CD4-positive, CD25-positive, alpha-beta regulatory T cell (primary cell): Measurements from ENCODE around the gene BRD3. TPM values are rescaled to one million over a fixed set of nuclear protein-coding genes. Genes with fewer than 3 reads are reported as not detected.

Source experiments
- ATAC-seq, 2 donors: fragments of 150-1000 bp; cut with Tn5 transposase; one replicate each; pipeline ENCODE4 v1.10.0; 2021; ENCODE audit warnings: low read depth in 2 of 2, moderate number of reproducible peaks in 2 of 2, moderate library complexity in 1 of 2
- DNase-seq, 3 donors: peaks; one replicate each; pipeline versions ENCODE4 v3.0.0 to v3.0.0-alpha.2; 2012 to 2022; ENCODE audit warnings: mixed read lengths in 1 of 3
- H3K27ac ChIP-seq: one replicate; pipeline ENCODE4 v1.7.0; 2013; ENCODE audit warnings: mild to moderate bottlenecking, low read length; ENCODE audit not compliant: insufficient read depth, poor library complexity, severe bottlenecking
- H3K27me3 ChIP-seq: one replicate; pipeline ENCODE4 v1.7.0; 2013; ENCODE audit warnings: low read length; ENCODE audit not compliant: control insufficient read depth, insufficient read depth
- H3K36me3 ChIP-seq: one replicate; pipeline ENCODE4 v1.7.0; 2013; ENCODE audit warnings: mild to moderate bottlenecking, low read length, moderate library complexity; ENCODE audit not compliant: control insufficient read depth, insufficient read depth
- H3K4me1 ChIP-seq: 2 replicates; pipeline ENCODE4 v1.7.0; 2013; ENCODE audit warnings: mild to moderate bottlenecking, low read length; ENCODE audit not compliant: insufficient read depth, control insufficient read depth, poor library complexity, severe bottlenecking
- H3K4me3 ChIP-seq: one replicate; pipeline ENCODE4 v1.7.0; 2013; ENCODE audit warnings: low read depth, mild to moderate bottlenecking, low read length, moderate library complexity
- H3K9me3 ChIP-seq, 2 experiments: 1 replicate in 1 of 2; 2 replicates in 1 of 2; pipeline ENCODE4 v1.7.0; 2013; ENCODE audit warnings: low read length in 2 of 2, mild to moderate bottlenecking in 1 of 2, moderate library complexity in 1 of 2; ENCODE audit not compliant: control insufficient read depth in 2 of 2
- H3K27ac Mint-ChIP-seq, 3 donors: one replicate each; pipeline ENCODE4 v1.8.0; 2020 to 2022; ENCODE audit warnings: mild to moderate bottlenecking in 3 of 3, mixed read lengths in 3 of 3, moderate library complexity in 2 of 3
- H3K27me3 Mint-ChIP-seq: one replicate; pipeline ENCODE4 v1.8.0; 2022; ENCODE audit warnings: mild to moderate bottlenecking, mixed read lengths
- H3K36me3 Mint-ChIP-seq: one replicate; pipeline ENCODE4 v1.8.0; 2020; ENCODE audit warnings: mixed read lengths
- H3K4me1 Mint-ChIP-seq, 4 donors: one replicate each; pipeline ENCODE4 v1.8.0; 2020 to 2022; ENCODE audit warnings: mixed read lengths in 4 of 4, mild to moderate bottlenecking in 1 of 4
- H3K4me3 Mint-ChIP-seq, 4 donors: one replicate each; pipeline ENCODE4 v1.8.0; 2020 to 2022; ENCODE audit warnings: mild to moderate bottlenecking in 4 of 4, mixed read lengths in 4 of 4, moderate library complexity in 3 of 4
- H3K9me3 Mint-ChIP-seq, 7 donors: one replicate each; pipeline ENCODE4 v1.8.0; 2020 to 2022; ENCODE audit warnings: mixed read lengths in 7 of 7, mild to moderate bottlenecking in 3 of 7, moderate library complexity in 2 of 7
- polyA plus RNA-seq, 4 donors: library from polyadenylated mRNA; unstranded; fragments of 300-500 nt; fragmentation: Illumina TruSeq; gene quantifications; one replicate each; pipeline ENCODE4 v1.2.3, GENCODE V29; 2021
- total RNA-seq: library from RNA; stranded (reverse); gene quantifications from one replicate; pipeline ENCODE4 v1.2.3, GENCODE V29; 2022

BRD3 gene
- total and polyA plus RNA-seq, 5 donors from 2014 or later = 10.4 to 39.3 (median 13.1) TPM

GRCh38 chr9:134037641-134038040 lies 30.2 kb downstream of the BRD3 start:
- H3K36me3 ChIP-seq = peaks cover 54% of the 10 kb centered on the region
- no peak overlapping the region for H3K4me3 ChIP-seq
- peaks cover 7 to 8% of the 10 kb centered on the region in 2 experiments for H3K9me3 ChIP-seq
- no peak overlapping the region for H3K27ac Mint-ChIP-seq
- H3K27ac ChIP-seq = no peak overlapping the region
- no peaks in the 10 kb centered on the region for H3K27me3 ChIP-seq
- H3K4me1 ChIP-seq = no peaks in the 10 kb centered on the region
- ATAC-seq (no peak), DNase-seq (no peak)
- no peaks in the 10 kb centered on the region for H3K4me1 Mint-ChIP-seq
- peaks cover 0 to 12% (median 2%) of the 10 kb centered on the region in 7 donors for H3K9me3 Mint-ChIP-seq
- H3K27me3 Mint-ChIP-seq = no peaks in the 10 kb centered on the region
- H3K4me3 Mint-ChIP-seq = no peak overlapping the region
- peaks cover 57% of the 10 kb centered on the region for H3K36me3 Mint-ChIP-seq

DNA sequence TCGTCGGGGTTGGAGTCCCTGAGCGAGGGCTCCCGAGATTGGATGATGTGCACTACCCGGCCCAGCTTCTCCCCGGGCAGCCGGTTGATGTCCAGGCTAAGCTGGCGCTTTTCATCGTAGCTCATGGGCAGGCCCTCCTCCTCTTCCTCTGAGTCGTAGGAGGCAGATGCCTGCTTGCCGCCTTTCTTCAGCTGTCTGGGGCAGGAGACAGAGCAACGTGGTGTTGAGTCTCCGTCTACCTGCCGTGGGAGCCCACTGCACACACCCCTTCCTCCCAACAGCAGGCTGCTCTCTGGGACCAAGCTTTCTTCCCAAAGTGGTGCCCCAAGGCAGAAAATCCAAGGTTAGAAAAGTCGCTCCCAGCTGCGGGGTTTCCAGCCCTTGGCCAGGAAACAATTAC lies 31.7 kb downstream of the BRD3 start:
- H3K4me3 Mint-ChIP-seq = no peak overlapping the region
- H3K36me3 Mint-ChIP-seq = peaks cover 57% of the 10 kb centered on the region
- DNase-seq = no peak
- Histone ChIP-seq H3K36me3 (peaks cover 55% of the 10 kb centered on the region), H3K27me3 (no peaks in the 10 kb centered on the region), H3K4me1 (no peaks in the 10 kb centered on the region), H3K27ac (no peak overlapping the region), H3K4me3 (no peak overlapping the region), H3K9me3 (peaks cover 7 to 8% of the 10 kb centered on the region in 2 experiments)
- no peaks in the 10 kb centered on the region for H3K27me3 Mint-ChIP-seq
- peak overlapping the region in 1 of 3 donors; percentile 91 for H3K27ac Mint-ChIP-seq
- ATAC-seq = no peak
- H3K9me3 Mint-ChIP-seq = peaks cover 0 to 12% (median 2%) of the 10 kb centered on the region in 7 donors
- H3K4me1 Mint-ChIP-seq = no peaks in the 10 kb centered on the region

DNA sequence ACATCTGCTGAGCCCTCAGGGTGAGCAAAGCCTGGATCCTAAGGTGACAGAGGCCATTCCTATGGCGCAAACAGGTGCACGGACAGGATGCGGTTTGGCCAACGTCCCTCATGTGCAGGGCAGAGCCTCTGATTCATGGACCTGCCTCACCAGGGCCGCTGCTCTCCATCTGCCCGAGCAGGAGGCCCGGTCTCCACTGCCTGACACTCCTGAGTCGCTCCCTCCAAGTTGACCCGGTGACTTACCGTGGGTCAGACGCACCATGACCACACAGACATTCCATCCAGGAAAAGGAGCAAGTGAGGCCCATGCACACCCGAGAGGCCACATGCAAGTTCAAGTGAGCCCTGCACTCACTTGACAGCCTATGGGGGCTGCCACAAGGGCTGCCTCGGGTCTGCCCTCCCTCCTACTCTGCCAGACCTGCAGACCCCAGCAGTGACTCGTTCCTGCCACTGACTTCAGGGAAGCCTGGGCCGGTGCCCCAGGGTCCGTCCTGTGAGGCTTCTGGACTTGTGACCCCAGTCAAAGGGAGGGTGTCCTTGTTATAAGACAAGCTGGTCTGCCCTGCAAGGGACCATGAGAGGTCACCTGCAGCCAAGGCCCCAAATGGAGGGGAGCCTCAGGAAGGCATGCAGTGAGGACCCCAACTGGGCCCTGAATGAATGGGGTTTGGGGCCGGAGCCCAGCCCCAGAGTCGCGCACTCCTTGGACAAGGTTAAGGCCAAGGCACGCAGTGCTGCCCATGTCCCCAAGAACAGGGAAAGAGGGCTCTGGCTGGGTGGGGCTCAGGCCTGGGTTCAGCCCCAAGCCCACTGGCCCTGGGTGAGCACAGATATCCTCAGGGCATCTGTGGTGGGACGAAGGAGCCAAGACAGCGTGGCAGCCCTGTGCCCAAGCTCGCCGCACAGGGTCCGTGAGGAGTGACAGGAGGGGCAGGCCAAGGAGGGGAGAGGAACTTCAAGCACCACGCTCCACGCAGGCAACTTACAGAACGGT lies 32.5 kb downstream of the BRD3 start:
- H3K27me3 ChIP-seq = no peaks in the 10 kb centered on the region
- H3K4me1 Mint-ChIP-seq = no peaks in the 10 kb centered on the region
- H3K27ac Mint-ChIP-seq = no peak overlapping the region
- peaks cover 0 to 12% (median 2%) of the 10 kb centered on the region in 7 donors for H3K9me3 Mint-ChIP-seq
- no peak overlapping the region for H3K4me3 Mint-ChIP-seq
- peaks cover 7 to 8% of the 10 kb centered on the region in 2 experiments for H3K9me3 ChIP-seq
- ATAC-seq (no peak), DNase-seq (no peak)
- H3K4me1 ChIP-seq = no peaks in the 10 kb centered on the region
- peaks cover 48% of the 10 kb centered on the region for H3K36me3 ChIP-seq
- H3K4me3 ChIP-seq = no peak overlapping the region
- H3K27ac ChIP-seq = no peak overlapping the region
- H3K36me3 Mint-ChIP-seq = peaks cover 50% of the 10 kb centered on the region
- no peaks in the 10 kb centered on the region for H3K27me3 Mint-ChIP-seq

GRCh38 chr9:134034215-134035040 lies 33.4 kb downstream of the BRD3 start:
- H3K4me3 ChIP-seq = no peak overlapping the region
- H3K9me3 Mint-ChIP-seq = peaks cover 0 to 11% (median 2%) of the 10 kb centered on the region in 7 donors
- DNase-seq (no peak), ATAC-seq (no peak)
- H3K4me1 ChIP-seq = no peaks in the 10 kb centered on the region
- H3K27me3 ChIP-seq = no peaks in the 10 kb centered on the region
- H3K27ac Mint-ChIP-seq = no peak overlapping the region
- no peak overlapping the region for H3K4me3 Mint-ChIP-seq
- H3K4me1 Mint-ChIP-seq = no peaks in the 10 kb centered on the region
- H3K36me3 ChIP-seq = peaks cover 42% of the 10 kb centered on the region
- H3K27me3 Mint-ChIP-seq = no peaks in the 10 kb centered on the region
- peaks cover 41% of the 10 kb centered on the region for H3K36me3 Mint-ChIP-seq
- H3K27ac ChIP-seq = no peak overlapping the region
- H3K9me3 ChIP-seq = peaks cover 7 to 8% of the 10 kb centered on the region in 2 experiments

GRCh38 chr9:134033516-134034214 lies 34.2 kb downstream of the BRD3 start:
- DNase-seq (no peak), ATAC-seq (no peak)
- Histone ChIP-seq H3K9me3 (peaks cover 3 to 7% of the 10 kb centered on the region in 2 experiments), H3K27me3 (no peaks in the 10 kb centered on the region), H3K4me3 (no peak overlapping the region), H3K36me3 (peaks cover 37% of the 10 kb centered on the region), H3K27ac (no peak overlapping the region), H3K4me1 (no peaks in the 10 kb centered on the region)
- H3K4me1 Mint-ChIP-seq = no peaks in the 10 kb centered on the region
- H3K9me3 Mint-ChIP-seq = peaks cover 0 to 4% (median 1%) of the 10 kb centered on the region in 7 donors
- no peak overlapping the region for H3K4me3 Mint-ChIP-seq
- H3K27me3 Mint-ChIP-seq = no peaks in the 10 kb centered on the region
- peak overlapping the region in 1 of 3 donors; percentile 38 for H3K27ac Mint-ChIP-seq
- peaks cover 33% of the 10 kb centered on the region for H3K36me3 Mint-ChIP-seq

DNA sequence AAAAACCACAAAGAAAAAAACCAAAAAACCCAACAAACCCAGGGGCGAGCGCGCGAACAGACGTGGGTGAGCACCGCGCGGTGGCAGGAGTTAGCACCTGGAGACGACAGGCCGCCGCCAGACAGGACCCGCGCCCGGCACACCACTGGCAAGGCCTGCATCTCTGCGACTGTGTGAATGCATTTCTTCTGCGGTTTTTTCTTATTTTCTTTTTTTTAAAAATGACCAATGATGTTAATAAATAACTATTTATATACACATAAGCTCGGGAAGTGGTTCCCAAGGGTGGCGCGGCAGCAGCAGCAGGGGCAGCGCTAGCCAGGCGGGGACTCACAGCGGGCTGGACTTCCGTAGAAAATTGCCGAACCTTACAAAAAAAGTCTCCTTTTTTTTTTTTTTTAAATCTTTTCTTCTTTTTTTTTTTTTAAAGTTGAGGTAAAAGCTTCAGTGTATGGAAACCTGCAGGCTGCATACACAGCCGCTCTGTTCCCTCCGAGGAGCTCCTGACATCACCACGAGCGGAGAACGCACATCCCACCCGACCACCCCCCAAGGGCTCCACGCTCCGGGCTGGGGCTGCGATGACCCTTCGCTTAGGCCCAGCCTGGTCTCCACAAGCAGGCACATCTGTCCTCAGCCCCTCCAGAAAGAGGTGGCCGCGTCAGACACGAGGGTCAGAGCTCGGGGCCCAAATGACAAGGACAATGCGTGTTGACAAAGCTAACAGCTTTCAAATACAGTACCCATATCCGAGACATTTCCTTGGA lies 35.2 kb downstream of the BRD3 start:
- peak overlapping the region in 1 of 3 donors; percentile 58 for H3K27ac Mint-ChIP-seq
- Histone ChIP-seq H3K9me3 (no peaks in the 10 kb centered on the region), H3K27me3 (no peaks in the 10 kb centered on the region), H3K4me1 (no peaks in the 10 kb centered on the region), H3K27ac (no peak overlapping the region), H3K4me3 (no peak overlapping the region), H3K36me3 (peaks cover 37% of the 10 kb centered on the region)
- no peaks in the 10 kb centered on the region for H3K27me3 Mint-ChIP-seq
- DNase-seq (no peak), ATAC-seq (no peak)
- H3K9me3 Mint-ChIP-seq = peaks cover 0 to 1% (median 0%) of the 10 kb centered on the region in 7 donors
- H3K36me3 Mint-ChIP-seq = peaks cover 25% of the 10 kb centered on the region
- peaks cover 0 to 6% (median 3%) of the 10 kb centered on the region in 4 donors for H3K4me1 Mint-ChIP-seq
- H3K4me3 Mint-ChIP-seq = no peak overlapping the region
